Right ventricle myocardium superior (tissue), 1 donor: Measurements from ENCODE around the gene GMDS. TPM values are rescaled to one million over a fixed set of nuclear protein-coding genes. Genes with fewer than 3 reads are reported as not detected.

Experiments used
- ATAC-seq: fragments of 200-7000 bp; cut with Tn5 transposase; one replicate; pipeline ENCODE4 v1.9.1; 2020; ENCODE audit warnings: mild to moderate bottlenecking; ENCODE audit not compliant: poor library complexity
- DNase-seq: peaks from one replicate; pipeline ENCODE4 v3.0.0-alpha.2; 2020
- intact Hi-C: fragments of 100-400 bp; cut with DNase I; formaldehyde crosslinking; loops from one replicate; pipeline ENCODE4 v1.11.2; 2022
- total RNA-seq: library from RNA; stranded (reverse); fragmentation: NEBNext Ultra II Directional; extraction: Animal tissue kit (Norgen Biotek cat#: 25700); gene quantifications from one replicate; pipeline ENCODE4 v1.2.1, GENCODE V29; 2021
- donor health status: DM: no; HTN: yes; CAD: no; lungs with severe emphysema.

The GMDS gene
- total RNA-seq, 1 donor from 2014 or later: 4.9 TPM

DNA sequence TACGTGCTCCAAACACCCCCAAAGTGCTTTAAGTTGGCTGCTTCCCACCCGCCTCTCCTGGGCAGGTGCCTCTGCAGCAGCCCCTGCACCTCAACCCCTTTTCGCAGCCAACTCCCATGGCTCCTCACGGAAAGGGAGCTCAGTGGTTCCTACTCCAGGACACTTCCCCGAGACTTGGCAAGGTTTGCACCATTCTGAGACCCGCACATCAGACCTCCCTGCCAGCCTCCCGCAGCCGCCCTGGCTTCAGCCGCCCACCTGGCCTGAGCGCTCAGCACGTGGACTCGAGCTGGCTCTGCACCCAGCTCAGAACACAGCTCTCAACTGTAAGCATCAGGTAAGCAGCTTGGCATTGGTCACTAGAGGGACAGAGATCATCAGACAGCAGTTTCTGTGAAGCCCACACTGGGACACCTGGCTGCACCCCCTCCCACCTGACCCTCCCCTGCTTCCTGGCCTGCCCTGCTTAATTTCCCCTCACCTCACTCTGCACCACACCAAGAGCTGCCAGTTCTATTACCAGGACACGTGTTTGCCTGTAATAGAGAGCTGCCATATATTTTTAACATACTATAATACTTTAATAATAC is 28.5 kb downstream of the GMDS start:
- intact Hi-C loops: no loop called here
- no peak for DNase-seq
- no peak for ATAC-seq

DNA sequence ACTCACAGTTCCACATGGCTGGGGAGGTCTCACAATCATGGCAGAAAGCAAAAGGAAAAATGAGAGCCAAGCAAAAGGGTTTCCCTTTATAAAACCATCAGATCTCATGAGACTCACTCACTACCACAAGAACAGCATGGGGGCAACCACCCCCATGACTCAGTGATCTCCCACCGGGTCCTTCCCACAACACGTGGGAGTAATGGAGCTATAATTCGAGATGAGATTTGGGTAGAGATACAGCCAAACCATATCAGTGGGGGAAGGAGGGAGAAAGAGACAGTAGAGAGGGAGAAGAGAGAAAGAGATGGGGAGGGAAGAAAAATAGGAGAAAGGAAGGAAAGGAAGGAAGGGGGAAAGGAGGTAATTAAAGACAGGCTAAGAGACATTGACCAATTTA is 30.1 kb downstream of the GMDS start:
- intact Hi-C loops: no loop called here
- no peak for ATAC-seq

GRCh38 chr6:2213086-2213485 is 32.3 kb downstream of the GMDS start:
- ATAC-seq: no peak
- DNase-seq: no peak
- intact Hi-C loops: no loop called here

More for the DNA sequence above, 30.1 kb downstream of the GMDS start:
- no peak for DNase-seq

GRCh38 chr6:2209226-2209809 is 36.1 kb downstream of the GMDS start:
- intact Hi-C loops: no loop called here
- DNase-seq: no peak
- peak; percentile 53 for ATAC-seq

DNA sequence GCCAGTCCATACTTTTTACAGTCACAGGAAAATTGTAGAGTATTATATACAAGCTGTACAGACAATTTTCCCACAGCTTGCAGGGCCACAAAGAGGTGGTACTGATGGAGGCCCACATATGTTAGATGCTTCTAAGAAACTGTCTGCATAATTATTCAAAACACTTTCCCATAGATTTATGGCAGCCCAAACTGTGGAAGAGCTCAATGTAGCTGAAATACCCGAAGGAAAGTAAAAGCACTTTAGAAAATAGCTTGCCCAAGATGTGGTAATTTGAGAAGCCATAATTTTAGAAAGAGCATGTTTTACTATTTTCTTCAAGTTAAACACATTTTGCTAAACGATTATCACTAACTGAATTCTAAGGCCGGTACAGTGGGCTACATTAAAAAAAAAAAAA is 36.9 kb downstream of the GMDS start:
- ATAC-seq: no peak
- intact Hi-C loops: no loop called here
- no peak for DNase-seq

DNA sequence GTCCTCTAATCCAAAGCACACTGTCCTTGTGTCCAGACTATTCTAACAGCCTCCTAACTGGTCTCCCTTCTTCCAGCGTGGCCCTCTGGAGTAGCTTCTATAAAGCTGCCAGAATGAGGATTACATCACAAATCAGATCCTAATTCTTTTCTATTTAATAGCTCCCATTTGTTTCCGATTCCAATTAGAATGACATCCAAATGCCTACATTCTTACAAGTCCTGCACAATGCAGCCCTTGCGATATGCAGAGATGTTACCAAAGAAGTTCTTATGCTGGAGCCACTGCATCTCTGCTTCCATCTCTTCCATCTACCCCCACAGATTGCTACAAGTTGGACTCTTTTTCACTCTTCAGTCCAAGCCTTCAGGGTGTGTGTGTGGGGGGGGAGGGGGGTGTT is 40.0 kb downstream of the GMDS start:
- intact Hi-C loops: no loop called here
- no peak for ATAC-seq
- DNase-seq: no peak

GRCh38 chr6:2204272-2204671 is 41.1 kb downstream of the GMDS start:
- no peak for ATAC-seq
- intact Hi-C loops: no loop called here
- no peak for DNase-seq

DNA sequence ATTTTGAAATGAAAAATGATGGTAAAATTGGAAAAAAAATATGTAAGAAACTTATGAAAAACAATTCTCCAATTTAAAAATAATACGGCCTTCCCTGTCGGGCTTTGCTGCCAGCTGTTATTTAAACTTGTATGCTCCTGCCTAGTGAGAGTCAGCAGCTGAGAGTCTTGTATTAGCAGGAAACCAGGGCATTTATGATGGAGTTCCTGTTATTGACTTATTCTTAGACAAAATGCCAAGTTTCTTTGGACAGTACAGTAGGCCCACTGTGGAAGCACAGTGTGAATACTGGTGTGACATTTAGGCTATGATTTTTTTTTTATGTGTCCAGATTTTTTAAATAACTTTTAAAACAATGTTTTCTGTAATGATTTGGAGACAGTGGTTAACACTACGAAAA is 42.1 kb downstream of the GMDS start:
- DNase-seq (no peak), ATAC-seq (no peak)
- intact Hi-C loops: no loop called here

- DNase-seq (no peak), ATAC-seq (no peak)
- intact Hi-C loops: loop anchor here (5.0 to 10.0 kb wide), 2 partner anchors 73 to 596 kb away; no protein-coding TSS in a partner anchor
Measured at GRCh38 chr6:2197984-2198383, 47.4 kb downstream of the GMDS start.

DNA sequence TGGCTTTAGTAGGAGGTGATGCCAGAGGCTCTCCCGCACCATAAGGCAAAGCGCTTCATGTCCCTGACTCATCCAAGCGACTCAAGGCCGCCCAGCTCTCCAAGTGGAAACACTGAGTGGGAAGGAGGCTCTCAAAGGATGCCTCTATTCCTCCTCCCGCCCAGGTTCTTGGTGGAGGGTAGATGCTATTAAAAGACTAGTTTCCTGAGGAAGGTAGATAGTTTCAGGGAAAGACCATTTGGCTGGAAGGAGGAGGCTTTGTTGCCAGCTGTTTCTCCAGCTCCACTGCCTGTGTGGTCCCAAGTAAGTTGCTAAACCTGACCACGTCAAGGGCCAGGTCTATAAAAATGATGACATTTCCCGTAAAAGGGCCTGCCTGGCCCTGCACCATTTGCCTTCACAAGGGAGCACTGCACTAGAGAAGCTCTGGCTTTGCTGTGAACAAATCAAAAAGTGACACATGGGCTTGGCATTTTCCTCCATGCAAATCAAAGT is 48.2 kb downstream of the GMDS start:
- DNase-seq (no peak), ATAC-seq (no peak)
- intact Hi-C loops: loop anchor here (5.0 to 10.0 kb wide), 2 partner anchors 72 to 595 kb away; no protein-coding TSS in a partner anchor

DNA sequence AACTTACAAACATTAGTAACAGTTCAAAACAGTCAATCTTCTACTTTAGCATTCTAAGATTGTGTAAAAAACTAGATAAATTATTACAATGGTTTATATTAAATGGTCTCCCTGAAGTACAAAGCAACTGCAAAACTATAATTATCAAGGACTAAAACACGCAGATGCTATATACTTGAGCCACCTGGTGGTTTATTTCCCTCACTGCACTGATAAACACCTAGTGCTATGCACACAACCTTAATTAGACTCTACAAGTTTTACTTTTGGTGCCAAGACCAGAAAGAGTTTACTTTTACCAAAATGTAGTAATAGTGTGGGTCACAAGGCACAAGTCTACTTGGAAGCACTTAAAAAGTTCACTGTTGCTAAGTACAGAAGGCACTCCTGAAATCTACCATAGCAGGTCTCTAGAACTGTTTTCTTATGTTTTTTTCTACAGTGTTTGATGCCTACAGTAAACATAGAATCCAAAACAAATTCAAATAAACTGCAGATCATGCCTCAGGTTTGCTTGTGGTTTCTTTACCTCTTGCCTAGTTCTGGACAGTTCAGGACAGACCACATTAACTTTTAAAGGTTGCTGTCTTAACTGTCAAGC is 49.2 kb downstream of the GMDS start:
- DNase-seq (no peak), ATAC-seq (peak; percentile 83)
- intact Hi-C loops: loop anchor here (5.0 to 10.0 kb wide), 2 partner anchors 71 to 594 kb away; no protein-coding TSS in a partner anchor

- no peak for ATAC-seq
- no peak for DNase-seq
- intact Hi-C loops: loop anchor here (5.0 to 10.0 kb wide), 2 partner anchors 70 to 592 kb away; no protein-coding TSS in a partner anchor
Measured at GRCh38 chr6:2194643-2195042, 50.8 kb downstream of the GMDS start.

- DNase-seq (no peak), ATAC-seq (no peak)
- intact Hi-C loops: loop anchor here (10.0 kb wide), 1 partner anchor 69 kb away; no protein-coding TSS in a partner anchor
Measured at GRCh38 chr6:2193931-2194330, 51.5 kb downstream of the GMDS start.

DNA sequence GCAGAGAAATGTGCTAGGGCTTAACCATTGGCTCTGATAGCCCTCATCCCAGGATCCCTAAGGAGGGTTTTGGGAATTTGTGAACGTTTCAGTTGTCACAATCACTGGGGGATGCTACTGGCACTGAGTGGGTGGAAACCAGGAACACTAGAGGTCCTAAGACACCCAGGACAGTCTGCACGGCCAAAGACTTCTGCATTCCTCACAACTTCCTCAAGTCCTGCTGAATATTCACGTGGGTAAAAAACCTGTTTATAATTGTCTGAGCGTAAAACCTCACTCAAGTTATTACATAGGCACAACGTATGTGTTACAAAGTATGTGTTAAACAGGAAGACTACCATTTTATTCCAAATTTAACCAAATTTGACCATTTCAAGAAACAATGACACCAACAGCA is 52.4 kb downstream of the GMDS start:
- ATAC-seq (no peak), DNase-seq (no peak)
- intact Hi-C loops: loop anchor here (10.0 kb wide), 1 partner anchor 68 kb away; no protein-coding TSS in a partner anchor

DNA sequence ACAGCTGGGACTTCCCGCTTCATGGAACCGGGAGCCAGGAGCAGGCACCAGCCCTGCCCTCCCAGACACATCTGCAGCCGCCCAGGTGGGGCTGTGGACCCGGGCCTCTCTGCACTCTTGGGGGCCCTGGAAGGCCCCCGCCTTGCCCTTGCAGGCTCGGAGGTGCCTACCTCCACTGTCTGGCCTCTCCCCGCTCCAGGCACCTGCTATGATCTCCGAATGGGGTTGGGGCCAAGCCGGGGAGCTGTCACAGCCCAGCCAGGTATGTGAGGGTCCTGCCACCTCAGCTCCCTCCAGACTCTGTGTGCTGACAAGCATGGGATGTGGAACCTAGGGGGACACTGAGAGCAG is 54.0 kb downstream of the GMDS start:
- intact Hi-C loops: loop anchor here (10.0 kb wide), 1 partner anchor 67 kb away; no protein-coding TSS in a partner anchor
- DNase-seq (no peak), ATAC-seq (no peak)

DNA sequence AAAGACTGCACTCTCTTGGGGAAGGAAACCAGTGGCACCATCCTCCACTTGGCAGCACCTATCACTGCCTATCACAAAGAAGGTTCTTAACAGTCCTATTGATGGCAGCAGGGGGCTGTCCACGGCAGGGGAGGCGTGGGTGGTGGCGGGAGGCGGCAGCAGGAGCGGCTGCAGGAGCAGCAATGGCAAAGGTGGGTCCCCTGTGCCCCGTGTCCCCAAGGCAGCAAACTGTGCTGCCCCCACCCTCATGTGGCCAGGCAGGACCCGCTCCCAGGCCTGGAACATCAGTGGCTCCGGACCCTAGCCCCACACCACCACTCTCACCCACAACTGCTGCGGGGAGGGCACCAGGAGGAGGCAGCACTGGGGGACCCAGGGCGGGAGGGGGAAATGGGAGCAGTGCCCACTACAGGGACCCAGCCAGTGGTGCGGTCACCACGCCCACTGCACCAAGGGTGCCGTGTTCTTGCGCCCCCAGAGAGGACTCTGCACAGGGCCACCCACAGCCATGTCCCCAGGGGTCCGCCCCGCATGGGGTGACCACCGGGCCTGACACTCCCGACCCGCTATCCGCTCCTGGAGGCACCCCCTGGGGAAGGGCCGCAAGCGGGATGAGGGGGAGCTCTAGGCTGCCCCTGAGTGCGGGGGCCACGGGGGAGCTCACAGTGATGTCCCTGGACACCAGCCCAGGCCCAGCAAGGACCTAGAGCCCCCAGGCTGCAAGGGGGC is 54.6 kb downstream of the GMDS start:
- ATAC-seq (no peak), DNase-seq (no peak)
- intact Hi-C loops: loop anchor here (10.0 kb wide), 1 partner anchor 66 kb away; no protein-coding TSS in a partner anchor

DNA sequence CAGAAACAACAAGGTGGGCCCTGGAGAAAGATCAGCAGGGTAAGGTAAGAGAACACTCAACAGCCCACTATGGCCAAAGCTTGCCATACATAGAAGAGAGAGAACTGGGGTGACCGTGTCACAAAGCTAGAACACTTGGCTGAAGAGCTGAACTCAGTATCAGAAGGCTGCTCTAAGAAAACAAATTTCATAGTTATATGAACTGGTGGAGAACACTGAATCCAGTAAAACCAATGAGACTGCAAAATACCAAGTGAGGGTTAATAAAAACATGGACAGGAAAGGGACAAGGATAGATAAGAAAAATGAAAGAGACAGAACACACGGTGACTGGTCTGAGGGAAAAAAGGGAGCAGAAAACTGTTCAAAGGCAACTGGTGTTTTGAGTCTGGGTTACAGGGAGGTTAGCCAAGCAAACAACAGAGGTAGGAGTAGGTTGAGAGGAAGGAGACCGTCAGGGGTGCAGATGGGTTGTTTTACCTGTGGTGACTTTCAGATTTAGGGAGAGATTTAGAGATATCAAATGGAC is 56.5 kb downstream of the GMDS start:
- ATAC-seq (no peak), DNase-seq (no peak)
- intact Hi-C loops: no loop called here

DNA sequence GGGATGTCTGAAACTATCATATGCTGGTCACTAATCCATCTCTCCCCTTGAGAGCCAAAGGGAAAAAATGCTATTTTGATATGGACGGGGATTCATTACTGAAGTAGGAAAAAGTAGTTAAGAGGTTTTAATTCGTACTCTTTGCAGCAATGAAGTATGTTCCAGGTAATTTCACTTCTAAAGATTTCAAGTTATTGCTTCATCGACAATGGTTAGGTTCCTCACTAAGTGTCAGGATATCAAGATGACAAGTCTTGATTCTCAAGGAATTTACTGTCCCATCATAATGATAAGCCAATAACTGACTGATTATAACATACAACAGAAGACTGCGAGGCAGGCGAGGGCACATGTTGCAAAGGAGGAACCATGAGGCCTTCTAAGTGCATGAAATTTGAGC is 57.0 kb downstream of the GMDS start:
- intact Hi-C loops: no loop called here
- DNase-seq (no peak), ATAC-seq (no peak)

GRCh38 chr6:2187826-2188225 is 57.6 kb downstream of the GMDS start:
- ATAC-seq (no peak), DNase-seq (no peak)
- intact Hi-C loops: no loop called here
